HepG2 (cell line): ENCODE measurements around the gene SLC26A4. TPM values are rescaled to one million over a fixed set of nuclear protein-coding genes. Genes with fewer than 3 reads are reported as not detected.

Source experiments
- ATF3 ChIP-seq: sonication (generic); formaldehyde crosslinking; IDR thresholded peaks from 2 replicates; pipeline ENCODE4 v1.4.0; 2020; ENCODE audit warnings: missing genetic modification reagents
- E2F1 ChIP-seq: sonication (generic); formaldehyde crosslinking; IDR thresholded peaks from 2 replicates; pipeline ENCODE4 v1.5.0; 2020; ENCODE audit warnings: missing genetic modification reagents
- E2F2 ChIP-seq: sonication (generic); formaldehyde crosslinking; IDR thresholded peaks from 2 replicates; pipeline ENCODE4 v1.4.0; 2020; ENCODE audit warnings: missing genetic modification reagents, borderline replicate concordance
- EED ChIP-seq: sonication (generic); formaldehyde crosslinking; IDR thresholded peaks from 2 replicates; pipeline ENCODE4 v1.5.0; 2020; ENCODE audit warnings: mild to moderate bottlenecking, missing genetic modification reagents
- HNRNPL ChIP-seq: fragments of 200-400 bp; formaldehyde crosslinking; IDR thresholded peaks from 2 replicates; pipeline ENCODE4 v1.6.1; 2017; ENCODE audit warnings: mild to moderate bottlenecking, low read depth, low read length
- JUNB ChIP-seq: sonication (generic); formaldehyde crosslinking; IDR thresholded peaks from 2 replicates; pipeline ENCODE4 v1.8.0; 2022; ENCODE audit warnings: missing genetic modification reagents, mild to moderate bottlenecking, borderline replicate concordance
- KMT2A ChIP-seq: sonication (generic); formaldehyde crosslinking; IDR thresholded peaks from 2 replicates; pipeline ENCODE4 v1.4.0; 2020; ENCODE audit warnings: missing genetic modification reagents
- NFYC ChIP-seq: IDR thresholded peaks from 2 replicates; pipeline ENCODE4 v1.6.1; 2016; ENCODE audit warnings: missing genetic modification reagents, missing compliant biosample characterization
- NR2F6 ChIP-seq, 2 experiments: IDR thresholded peaks; 2 replicates each; pipeline ENCODE4 v1.6.1; 2016; ENCODE audit warnings: antibody characterized with exemption in 1 of 2, mild to moderate bottlenecking in 1 of 2
- REST ChIP-seq, 2 experiments: IDR thresholded peaks; 2 replicates each; pipeline ENCODE4 v1.6.1; 2011 to 2012; ENCODE audit warnings: low read length in 2 of 2, borderline replicate concordance in 1 of 2, low read depth in 1 of 2, mild to moderate bottlenecking in 1 of 2, moderate library complexity in 1 of 2
- RXRB ChIP-seq: IDR thresholded peaks from 2 replicates; pipeline ENCODE4 v1.6.1; 2016; ENCODE audit warnings: borderline replicate concordance, missing genetic modification reagents, missing compliant biosample characterization
- SAFB2 ChIP-seq: sonication (generic); formaldehyde crosslinking; IDR thresholded peaks from 2 replicates; pipeline ENCODE4 v1.5.1; 2020; ENCODE audit warnings: missing genetic modification reagents, low read depth, mild to moderate bottlenecking, borderline replicate concordance
- TBL1XR1 ChIP-seq: fragments of 150-350 bp; IDR thresholded peaks from 2 replicates; pipeline ENCODE4 v1.6.1; 2014; ENCODE audit warnings: borderline replicate concordance, low read length; ENCODE audit not compliant: partially characterized antibody
- THYN1 ChIP-seq: sonication (generic); formaldehyde crosslinking; IDR thresholded peaks from 2 replicates; pipeline ENCODE4 v1.8.1; 2023; ENCODE audit warnings: low read depth, mild to moderate bottlenecking, moderate library complexity, missing genetic modification reagents, borderline replicate concordance
- ZBTB21 ChIP-seq: sonication (generic); formaldehyde crosslinking; IDR thresholded peaks from 2 replicates; pipeline ENCODE4 v1.4.0; 2020; ENCODE audit warnings: missing genetic modification reagents
- ZBTB37 ChIP-seq: sonication (generic); formaldehyde crosslinking; IDR thresholded peaks from 2 replicates; pipeline ENCODE4 v1.4.0; 2020; ENCODE audit warnings: mild to moderate bottlenecking, missing genetic modification reagents
- ZFP62 ChIP-seq: sonication (generic); formaldehyde crosslinking; IDR thresholded peaks from 2 replicates; pipeline ENCODE4 v1.4.0; 2020; ENCODE audit warnings: missing genetic modification reagents
- ZFP82 ChIP-seq: sonication (generic); formaldehyde crosslinking; IDR thresholded peaks from 2 replicates; pipeline ENCODE4 v1.5.1; 2020; ENCODE audit warnings: mild to moderate bottlenecking, missing genetic modification reagents, borderline replicate concordance
- ZKSCAN1 ChIP-seq: fragments of 150-350 bp; IDR thresholded peaks from 2 replicates; pipeline ENCODE4 v1.6.1; 2014; ENCODE audit warnings: low read length
- ZNF280B ChIP-seq: sonication (generic); formaldehyde crosslinking; IDR thresholded peaks from 2 replicates; pipeline ENCODE4 v1.5.0; 2020; ENCODE audit warnings: missing genetic modification reagents, mild to moderate bottlenecking, borderline replicate concordance
- ZNF777 ChIP-seq: sonication (generic); formaldehyde crosslinking; IDR thresholded peaks from 2 replicates; pipeline ENCODE4 v1.4.0; 2020; ENCODE audit warnings: missing genetic modification reagents
- polyA plus RNA-seq, 8 experiments: library from polyadenylated mRNA; depleted of rRNA in 3 of 8; stranded (reverse) in 7 of 8; unstranded in 1 of 8; fragments of >200 nt; fragmentation: Illumina TruSeq in 4 of 8; extraction: Trizol in 4 of 8; gene quantifications; 2 replicates each; pipeline versions ENCODE4 v1.2.1 to v1.2.3, GENCODE V29; 2011 to 2016; ENCODE audit warnings: low read depth in 4 of 8, missing spikeins in 1 of 8, mixed read lengths in 1 of 8; ENCODE audit not compliant: insufficient read depth in 1 of 8
- total RNA-seq, 5 experiments: library from RNA; depleted of rRNA; stranded (reverse); fragments of >200 nt; fragmentation: Illumina TruSeq; extraction: Trizol; gene quantifications; 2 replicates each; pipeline ENCODE4 v1.2.3, GENCODE V29; 2016; ENCODE audit warnings: low read depth in 1 of 5

The SLC26A4 gene
- total and polyA plus RNA-seq, 2 of the 13 experiments (the other 11 are each of a cell fraction or from before 2014, with no cell fraction given): 0.08 to 0.11 TPM

GRCh38 chr7:107744345-107744750 is 83.7 kb downstream of the SLC26A4 start (continued):
- TF ChIP-seq REST (IDR thresholded peaks at IDR 0.05; ENCODE audit: borderline replicate concordance in 1 of 2, low read depth in 1 of 2, low read length in 2 of 2): no peak
- TF ChIP-seq EED: no peak
- TF ChIP-seq ZNF777: no peak; the same call in 1 of the 2 replicates
- TF ChIP-seq NFYC: no peak
- TF ChIP-seq E2F2 (CRISPR knock-in tag): no peak
- TF ChIP-seq ZBTB21 (CRISPR knock-in tag): 0 out of 2 replicates have a peak, but pooled peaks have one; percentile 1
- TF ChIP-seq HNRNPL: no peak
- TF ChIP-seq ATF3 (CRISPR knock-in tag): no peak
- no peak for TF ChIP-seq ZFP82 (CRISPR knock-in tag)
- 0 out of 2 replicates have a peak, but pooled peaks have one; percentile 12 for TF ChIP-seq ZNF280B
- TF ChIP-seq JUNB: no peak
- TF ChIP-seq THYN1 (CRISPR knock-in tag): no peak
- TF ChIP-seq KMT2A (CRISPR knock-in tag): 0 out of 2 replicates have a peak, but pooled peaks have one; percentile 41
- no peak for TF ChIP-seq ZBTB37
- no peak for TF ChIP-seq ZKSCAN1
- no peak for TF ChIP-seq NR2F6 (IDR thresholded peaks at IDR 0.05)
- TF ChIP-seq NR2F6 (CRISPR knock-in tag; IDR thresholded peaks at IDR 0.05): 0 out of 2 replicates have a peak, but pooled peaks have one; percentile 3
- no peak for TF ChIP-seq SAFB2 (CRISPR knock-in tag)
- no peak for TF ChIP-seq ZFP62 (CRISPR knock-in tag)
- no peak for TF ChIP-seq RXRB (CRISPR knock-in tag)
- TF ChIP-seq TBL1XR1: no peak
- TF ChIP-seq E2F1: no peak
